ENCODE measurements around the gene KCNIP4.

The KCNIP4 gene

GRCh38 chr4:21118301-21118700 is 830.3 kb downstream of the KCNIP4 start:
- no peak for TF ChIP-seq EZH2phosphoT487 (IDR thresholded peaks at IDR 0.05; ENCODE audit: borderline replicate concordance)
- no peak for TF ChIP-seq CTCF (conservative IDR thresholded peaks at IDR 0.05; ENCODE audit: low read length)
- no peak overlapping the region for H3K4me2 ChIP-seq (ENCODE audit: low read depth, low read length, poor library complexity, severe bottlenecking)
- H3K79me2 ChIP-seq (ENCODE audit: insufficient read depth, low read length): no peaks in the 10 kb centered on the region
- no peaks in the 10 kb centered on the region for H3K9me3 ChIP-seq (ENCODE audit: insufficient read depth, low read depth, low read length)
- H3K4me3 ChIP-seq (ENCODE audit: low read length, poor library complexity, severe bottlenecking): no peak overlapping the region
- no peaks in the 10 kb centered on the region for H3K9me2 ChIP-seq (replicated peaks; ENCODE audit: low read depth, low read length)
- H3K27me3 ChIP-seq (ENCODE audit: insufficient read depth, low read length, poor library complexity, severe bottlenecking): no peaks in the 10 kb centered on the region
- H3K4me1 ChIP-seq (ENCODE audit: insufficient read depth, low read length, poor library complexity, severe bottlenecking): no peaks in the 10 kb centered on the region
- no peaks in the 10 kb centered on the region for H3K36me3 ChIP-seq (ENCODE audit: insufficient read depth, low read length)
- no peaks in the 10 kb centered on the region for H4K20me1 ChIP-seq (ENCODE audit: insufficient read depth, low read length, poor library complexity, severe bottlenecking)
- H3K9ac ChIP-seq (ENCODE audit: low read depth, low read length, poor library complexity, severe bottlenecking): no peak overlapping the region
- no peaks in the 10 kb centered on the region for H3F3A ChIP-seq (ENCODE audit: low read depth)
- H2AFZ ChIP-seq (ENCODE audit: low read length): no peak overlapping the region

GRCh38 chr4:21117541-21118180 is 830.9 kb downstream of the KCNIP4 start:
- H3K79me2 ChIP-seq (ENCODE audit: insufficient read depth, low read length): no peaks in the 10 kb centered on the region
- H3K9me2 ChIP-seq (replicated peaks; ENCODE audit: low read depth, low read length): no peaks in the 10 kb centered on the region
- no peaks in the 10 kb centered on the region for H3K4me1 ChIP-seq (ENCODE audit: insufficient read depth, low read length, poor library complexity, severe bottlenecking)
- no peaks in the 10 kb centered on the region for H3K36me3 ChIP-seq (ENCODE audit: insufficient read depth, low read length)
- H3K9ac ChIP-seq (ENCODE audit: low read depth, low read length, poor library complexity, severe bottlenecking): no peak overlapping the region
- H4K20me1 ChIP-seq (ENCODE audit: insufficient read depth, low read length, poor library complexity, severe bottlenecking): no peaks in the 10 kb centered on the region
- TF ChIP-seq CTCF (conservative IDR thresholded peaks at IDR 0.05; ENCODE audit: low read length): no peak
- no peak for TF ChIP-seq EZH2phosphoT487 (IDR thresholded peaks at IDR 0.05; ENCODE audit: borderline replicate concordance)
- no peaks in the 10 kb centered on the region for H3K27me3 ChIP-seq (ENCODE audit: insufficient read depth, low read length, poor library complexity, severe bottlenecking)
- H3K9me3 ChIP-seq (ENCODE audit: insufficient read depth, low read depth, low read length): no peaks in the 10 kb centered on the region
- no peak overlapping the region for H2AFZ ChIP-seq (ENCODE audit: low read length)
- H3K4me3 ChIP-seq (ENCODE audit: low read length, poor library complexity, severe bottlenecking): no peak overlapping the region
- no peaks in the 10 kb centered on the region for H3F3A ChIP-seq (ENCODE audit: low read depth)
- no peak overlapping the region for H3K4me2 ChIP-seq (ENCODE audit: low read depth, low read length, poor library complexity, severe bottlenecking)

GRCh38 chr4:21113496-21114223 is 834.9 kb downstream of the KCNIP4 start:
- H3K36me3 ChIP-seq (ENCODE audit: insufficient read depth, low read length): no peaks in the 10 kb centered on the region
- no peak overlapping the region for H2AFZ ChIP-seq (ENCODE audit: low read length)
- no peak overlapping the region for H3K9ac ChIP-seq (ENCODE audit: low read depth, low read length, poor library complexity, severe bottlenecking)
- no peaks in the 10 kb centered on the region for H4K20me1 ChIP-seq (ENCODE audit: insufficient read depth, low read length, poor library complexity, severe bottlenecking)
- H3K9me2 ChIP-seq (replicated peaks; ENCODE audit: low read depth, low read length): no peaks in the 10 kb centered on the region
- no peaks in the 10 kb centered on the region for H3K79me2 ChIP-seq (ENCODE audit: insufficient read depth, low read length)
- H3K4me3 ChIP-seq (ENCODE audit: low read length, poor library complexity, severe bottlenecking): no peak overlapping the region
- H3K4me1 ChIP-seq (ENCODE audit: insufficient read depth, low read length, poor library complexity, severe bottlenecking): no peaks in the 10 kb centered on the region
- H3K4me2 ChIP-seq (ENCODE audit: low read depth, low read length, poor library complexity, severe bottlenecking): no peak overlapping the region
- TF ChIP-seq EZH2phosphoT487 (IDR thresholded peaks at IDR 0.05; ENCODE audit: borderline replicate concordance) (no peak), CTCF (conservative IDR thresholded peaks at IDR 0.05; ENCODE audit: low read length) (no peak)
- peaks cover 2% of the 10 kb centered on the region; the same call in 1 of the 2 replicates for H3K9me3 ChIP-seq (ENCODE audit: insufficient read depth, low read depth, low read length)
- no peaks in the 10 kb centered on the region for H3K27me3 ChIP-seq (ENCODE audit: insufficient read depth, low read length, poor library complexity, severe bottlenecking)
- no peaks in the 10 kb centered on the region for H3F3A ChIP-seq (ENCODE audit: low read depth)
